Stimulated activated CD4-positive, alpha-beta T cell treated with anti-CD3 and anti-CD28 coated beads, TNF-alpha, amount 100 ng/mL, for 1 hour (primary cell): ENCODE measurements around the gene SUGP2.
A peak's percentile ranks its signal among the peaks of the same experiment; 100 is the strongest.

Experiments
- DNase-seq, 3 donors: peaks; one replicate each; pipeline ENCODE4 v3.0.0-alpha.2; 2020; ENCODE audit warnings: low read depth in 3 of 3, low spot score in 1 of 3

Gene SUGP2

GRCh38 chr19:19059837-19060611, 26.7 kb upstream of the SUGP2 start:
- no peak for DNase-seq

- no peak for DNase-seq
These were observed 25.9 kb upstream of the SUGP2 start for GRCh38 chr19:19059018-19059836.

- no peak for DNase-seq
These were observed 24.4 kb upstream of the SUGP2 start for GRCh38 chr19:19057720-19058119.

- DNase-seq, result no peak
These were observed 24.0 kb upstream of the SUGP2 start for GRCh38 chr19:19057317-19057716.

- DNase-seq, result no peak
These were observed 23.4 kb upstream of the SUGP2 start for GRCh38 chr19:19056636-19057275.

- DNase-seq, result no peak
These were observed 22.4 kb upstream of the SUGP2 start for GRCh38 chr19:19055701-19056100.

- DNase-seq, result no peak
These were observed 21.7 kb upstream of the SUGP2 start for GRCh38 chr19:19054939-19055440.

GRCh38 chr19:19054315-19054938, 21.1 kb upstream of the SUGP2 start:
- no peak for DNase-seq

- DNase-seq, result peak in 2 of 3 donors; percentile 31 to 40
These were observed 20.4 kb upstream of the SUGP2 start for GRCh38 chr19:19053508-19054314.

- no peak for DNase-seq
These were observed 19.6 kb upstream of the SUGP2 start for GRCh38 chr19:19052921-19053320.

- DNase-seq, result no peak
These were observed 18.3 kb upstream of the SUGP2 start for GRCh38 chr19:19051478-19052213.

- no peak for DNase-seq
These were observed 17.4 kb upstream of the SUGP2 start for GRCh38 chr19:19050731-19051130.

- DNase-seq, result no peak
These were observed 16.8 kb upstream of the SUGP2 start for GRCh38 chr19:19050104-19050503.

- no peak for DNase-seq
These were observed 16.1 kb upstream of the SUGP2 start for GRCh38 chr19:19049406-19049805.

GRCh38 chr19:19043881-19044280, 10.6 kb upstream of the SUGP2 start:
- no peak for DNase-seq

GRCh38 chr19:19043481-19043880, 10.2 kb upstream of the SUGP2 start:
- no peak for DNase-seq

- no peak for DNase-seq
These were observed 9.5 kb upstream of the SUGP2 start for GRCh38 chr19:19042732-19043280.

- DNase-seq, result no peak
These were observed 7.1 kb upstream of the SUGP2 start for GRCh38 chr19:19040417-19040816.

GRCh38 chr19:19039901-19040300, 6.6 kb upstream of the SUGP2 start:
- DNase-seq, result no peak
